Kidney (tissue), 14 donors: Measurements from ENCODE around the gene PXT1. TPM values are rescaled to one million over a fixed set of nuclear protein-coding genes. Genes with fewer than 3 reads are reported as not detected.

ENCODE experiments used
- DNase-seq, 5 donors: peaks; one replicate each; pipeline ENCODE4 v3.0.0-alpha.2; 2013 to 2020
- FAIRE-seq: peaks from 2 replicates; lab custom pipeline; 2012; peaks lifted over from hg19 to GRCh38; lab: Jason Lieb, UNC
- H3K27ac ChIP-seq, 2 donors: one replicate each; pipeline ENCODE4 v1.7.0; 2013; ENCODE audit warnings: low read depth in 2 of 2, low read length in 2 of 2, inconsistent platforms in 1 of 2
- H3K27me3 ChIP-seq: one replicate; pipeline ENCODE4 v1.7.1; 2013; ENCODE audit warnings: low read length, inconsistent platforms; ENCODE audit not compliant: control insufficient read depth, insufficient read depth
- H3K36me3 ChIP-seq, 3 donors: one replicate each; pipeline versions ENCODE4 v1.7.0 to v1.7.1; 2013; ENCODE audit warnings: low read length in 3 of 3, control low read depth in 1 of 3, inconsistent platforms in 1 of 3; ENCODE audit not compliant: insufficient read depth in 3 of 3, control insufficient read depth in 2 of 3
- H3K4me1 ChIP-seq, 3 donors: one replicate each; pipeline versions ENCODE4 v1.7.0 to v1.7.1; 2013; ENCODE audit warnings: low read length in 3 of 3, inconsistent platforms in 1 of 3, low read depth in 1 of 3; ENCODE audit not compliant: control insufficient read depth in 2 of 3, insufficient read depth in 2 of 3
- H3K4me3 ChIP-seq, 3 donors: one replicate each; pipeline versions ENCODE4 v1.7.0 to v1.8.1; 2013; ENCODE audit warnings: low read length in 3 of 3, control low read depth in 1 of 3, inconsistent platforms in 1 of 3
- H3K9ac ChIP-seq, 3 donors: one replicate each; pipeline versions ENCODE4 v1.7.0 to v1.7.1; 2013; ENCODE audit warnings: low read length in 3 of 3, control low read depth in 1 of 3, inconsistent platforms in 1 of 3
- H3K9me3 ChIP-seq, 3 donors: one replicate each; pipeline versions ENCODE4 v1.7.0 to v1.7.1; 2013; ENCODE audit warnings: low read length in 3 of 3, control low read depth in 1 of 3, inconsistent platforms in 1 of 3; ENCODE audit not compliant: control insufficient read depth in 2 of 3, insufficient read depth in 1 of 3
- CTCF ChIP-seq: IDR thresholded peaks from 3 replicates; pipeline ENCODE4 v1.5.1; 2012; ENCODE audit warnings: mild to moderate bottlenecking, moderate library complexity, borderline replicate concordance; ENCODE audit not compliant: insufficient read depth; ENCODE audit errors: extremely low read depth
- intact Hi-C: fragments of 100-400 bp; cut with DNase I; formaldehyde crosslinking; loops from one replicate; pipeline ENCODE4 v1.11.1; 2022
- polyA plus RNA-seq: library from polyadenylated mRNA; stranded (reverse); fragments of 350-450 nt; fragmentation: Illumina TruSeq; extraction: RNeasy Lipid Tissue Mini Kit (QIAGEN cat#74804); gene quantifications from one replicate; pipeline ENCODE4 v1.2.3, GENCODE V29; 2014; ENCODE audit warnings: low read depth, low replicate concordance; ENCODE audit not compliant: insufficient read depth
- total RNA-seq: library from RNA; stranded (reverse); fragmentation: NEBNext Ultra II Directional; extraction: Animal tissue kit (Norgen Biotek cat#: 25700); gene quantifications from one replicate; pipeline ENCODE4 v1.2.1, GENCODE V29; 2021
- donor health status: control.
- donor health status: control.
- donor health status: control.
- donor health status: control.
- donor health status: control.
- donor health status: DM: yes; HTN: yes; CAD: no.
- donor health status: Normal renal cell carcinoma (clear cell type).

The PXT1 gene
- total and polyA plus RNA-seq, 2 donors from 2014 or later, result 0.13 TPM; not detected in 1

- no peaks in the 10 kb centered on the region for H3K4me1 ChIP-seq
- TF ChIP-seq CTCF, result no peak
- H3K36me3 ChIP-seq, result no peaks in the 10 kb centered on the region
- H3K9ac ChIP-seq, result no peak overlapping the region
- DNase-seq (no peak), FAIRE-seq (no peak)
- H3K9me3 ChIP-seq, result no peaks in the 10 kb centered on the region
- H3K4me3 ChIP-seq, result no peak overlapping the region
- H3K27me3 ChIP-seq, result no peaks in the 10 kb centered on the region
- intact Hi-C loops, result no loop called here
- no peak overlapping the region for H3K27ac ChIP-seq
Observed at GRCh38 chr6:36399970-36400369, 42.7 kb downstream of the PXT1 start.

- DNase-seq, result no peak
- intact Hi-C loops, result no loop called here
- H3K4me3 ChIP-seq, result no peak overlapping the region
- no peaks in the 10 kb centered on the region for H3K9me3 ChIP-seq
- FAIRE-seq, result no peak
- H3K4me1 ChIP-seq, result peaks cover 0 to 3% (median 0%) of the 10 kb centered on the region in 3 donors
- peaks cover 5% of the 10 kb centered on the region for H3K27me3 ChIP-seq
- no peak overlapping the region for H3K27ac ChIP-seq
- H3K9ac ChIP-seq, result no peak overlapping the region
- H3K36me3 ChIP-seq, result no peaks in the 10 kb centered on the region
- no peak for TF ChIP-seq CTCF
Observed at GRCh38 chr6:36392621-36393020, 50.0 kb downstream of the PXT1 start.

GRCh38 chr6:36389353-36389752 is 53.3 kb downstream of the PXT1 start:
- TF ChIP-seq CTCF, result no peak
- H3K27me3 ChIP-seq, result peaks cover 15% of the 10 kb centered on the region
- no peak for FAIRE-seq
- no peak for DNase-seq
- peaks cover 0 to 10% (median 0%) of the 10 kb centered on the region in 3 donors for H3K4me1 ChIP-seq
- H3K9me3 ChIP-seq, result no peaks in the 10 kb centered on the region
- no peaks in the 10 kb centered on the region for H3K36me3 ChIP-seq
- intact Hi-C loops, result no loop called here
- H3K27ac ChIP-seq, result no peak overlapping the region
- H3K4me3 ChIP-seq, result no peak overlapping the region
- no peak overlapping the region for H3K9ac ChIP-seq
